ENCODE data around the gene LIN28A. TPM values are rescaled to one million over a fixed set of nuclear protein-coding genes. Genes with fewer than 3 reads are reported as not detected.

Gene LIN28A
- total RNA-seq, 4 donors from 2014 or later: 0.14 TPM; not detected in 3

DNA sequence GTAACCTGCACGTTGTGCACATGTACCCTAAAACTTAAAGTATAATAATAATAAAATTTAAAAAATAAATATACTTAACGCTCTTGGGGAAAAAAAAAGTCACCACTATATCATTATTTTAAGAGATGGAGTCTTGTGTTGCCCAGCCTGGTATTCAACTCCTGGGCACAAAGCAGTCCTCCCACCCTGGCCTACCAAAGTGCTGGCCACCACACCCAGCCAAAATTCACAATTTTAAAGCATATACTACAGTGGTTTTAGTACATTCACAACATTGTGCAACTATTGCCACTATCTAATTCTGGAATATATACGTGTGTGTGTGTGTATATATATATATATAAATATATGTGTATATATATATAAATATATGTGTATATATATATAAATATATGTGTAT, 67.5 kb downstream of the LIN28A start:
- Histone ChIP-seq H3K27me3 (no peaks in the 10 kb centered on the region), H3K9me3 (no peaks in the 10 kb centered on the region), H3K4me1 (peaks cover 3 to 10% of the 10 kb centered on the region in 2 donors), H3K36me3 (no peaks in the 10 kb centered on the region), H3K4me3 (no peak overlapping the region), H3K27ac (no peak overlapping the region)
- intact Hi-C loops (cut with DNase I; ENCODE audit: low total_unique reads): no loop called here
- no peak for DNase-seq
- TF ChIP-seq POLR2A (IDR thresholded peaks at IDR 0.05): no peak
- TF ChIP-seq, protein P1, sequence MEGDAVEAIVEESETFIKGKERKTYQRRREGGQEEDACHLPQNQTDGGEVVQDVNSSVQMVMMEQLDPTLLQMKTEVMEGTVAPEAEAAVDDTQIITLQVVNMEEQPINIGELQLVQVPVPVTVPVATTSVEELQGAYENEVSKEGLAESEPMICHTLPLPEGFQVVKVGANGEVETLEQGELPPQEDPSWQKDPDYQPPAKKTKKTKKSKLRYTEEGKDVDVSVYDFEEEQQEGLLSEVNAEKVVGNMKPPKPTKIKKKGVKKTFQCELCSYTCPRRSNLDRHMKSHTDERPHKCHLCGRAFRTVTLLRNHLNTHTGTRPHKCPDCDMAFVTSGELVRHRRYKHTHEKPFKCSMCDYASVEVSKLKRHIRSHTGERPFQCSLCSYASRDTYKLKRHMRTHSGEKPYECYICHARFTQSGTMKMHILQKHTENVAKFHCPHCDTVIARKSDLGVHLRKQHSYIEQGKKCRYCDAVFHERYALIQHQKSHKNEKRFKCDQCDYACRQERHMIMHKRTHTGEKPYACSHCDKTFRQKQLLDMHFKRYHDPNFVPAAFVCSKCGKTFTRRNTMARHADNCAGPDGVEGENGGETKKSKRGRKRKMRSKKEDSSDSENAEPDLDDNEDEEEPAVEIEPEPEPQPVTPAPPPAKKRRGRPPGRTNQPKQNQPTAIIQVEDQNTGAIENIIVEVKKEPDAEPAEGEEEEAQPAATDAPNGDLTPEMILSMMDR (IDR thresholded peaks at IDR 0.05): no peak

DNA sequence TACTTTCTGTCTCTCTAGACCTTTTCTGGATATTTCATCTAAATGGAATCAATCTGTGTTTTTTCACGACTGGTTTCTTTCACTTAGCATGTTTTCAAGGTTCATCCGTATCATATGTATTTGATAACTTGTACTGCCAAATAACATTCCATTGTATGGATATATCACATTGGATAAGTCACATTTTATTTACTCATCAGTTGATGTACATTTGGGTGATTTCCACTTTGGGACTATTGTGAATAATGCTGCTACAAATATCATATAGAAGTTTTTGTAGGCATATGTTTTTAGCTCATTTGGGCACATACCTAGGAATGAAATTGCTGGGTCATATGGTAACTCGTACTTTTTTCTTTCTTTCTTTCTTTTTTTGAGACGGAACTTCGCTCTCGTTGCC, 68.4 kb downstream of the LIN28A start:
- H3K27me3 ChIP-seq: no peaks in the 10 kb centered on the region
- TF ChIP-seq POLR2A (IDR thresholded peaks at IDR 0.05): no peak
- TF ChIP-seq, protein P1 (IDR thresholded peaks at IDR 0.05): no peak
- no peak overlapping the region for H3K4me3 ChIP-seq
- no peak overlapping the region for H3K27ac ChIP-seq
- no peak for DNase-seq
- peaks cover under 1 to 8% of the 10 kb centered on the region in 2 donors for H3K4me1 ChIP-seq
- no peaks in the 10 kb centered on the region for H3K9me3 ChIP-seq
- intact Hi-C loops (cut with DNase I; ENCODE audit: low total_unique reads): no loop called here
- H3K36me3 ChIP-seq: no peaks in the 10 kb centered on the region

Other genes with a start within 250 kb of the LIN28A start
- not detected for gene C1orf232, start 241.9 kb upstream of the LIN28A start, total RNA-seq
- gene ZNF593, start 240.9 kb upstream of the LIN28A start, total RNA-seq: 10 to 100 TPM in 3 of 4 donors, 1 to 10 TPM in 1; 7.9 to 27.1 (median 16.3) TPM
- not detected for gene ZNF593OS, start 239.0 kb upstream of the LIN28A start, total RNA-seq
- gene CNKSR1, start 233.3 kb upstream of the LIN28A start, total RNA-seq: 10 to 100 TPM in 2 of 4 donors, 1 to 10 TPM in 1, under 1 TPM in 1; 0.29 to 13.3 (median 7.2) TPM
- gene CATSPER4, start 220.2 kb upstream of the LIN28A start, total RNA-seq: not detected
- 10 to 100 TPM in 1 of 4 donors, 1 to 10 TPM in 3; 1.8 to 14.0 (median 5.3) TPM for gene CEP85, start 176.6 kb upstream of the LIN28A start, total RNA-seq
- gene SH3BGRL3, start 130.7 kb upstream of the LIN28A start, total RNA-seq: 10 to 100 TPM in 3 of 4 donors, 1 to 10 TPM in 1; 5.0 to 86.6 (median 52.3) TPM
- 10 to 100 TPM in 3 of 4 donors, 1 to 10 TPM in 1; 7.4 to 36.5 (median 13.4) TPM for gene UBXN11, start 104.2 kb upstream of the LIN28A start, total RNA-seq
- 1 to 10 TPM in 1 of 4 donors, not detected in 3; 7.8 TPM for gene CD52, start 92.9 kb upstream of the LIN28A start, total RNA-seq
- gene CRYBG2, start 56.7 kb upstream of the LIN28A start, total RNA-seq: 1 to 10 TPM in 1 of 4 donors, not detected in 3; 3.0 TPM
- gene ZNF683, start 38.1 kb upstream of the LIN28A start, total RNA-seq: not detected
- gene DHDDS, start 21.5 kb downstream of the LIN28A start, total RNA-seq: 10 to 100 TPM in 3 of 4 donors, 1 to 10 TPM in 1; 7.1 to 42.6 (median 26.6) TPM
- 100 to 1,000 TPM in 3 of 4 donors, 10 to 100 TPM in 1; 46.1 to 489 (median 201) TPM for gene HMGN2, start 61.6 kb downstream of the LIN28A start, total RNA-seq
- gene RPS6KA1, start 118.9 kb downstream of the LIN28A start, total RNA-seq: 10 to 100 TPM; 10.8 to 51.8 (median 14.6) TPM

All from uterus (tissue), 4 donors.